Measurements from ENCODE around the gene SAMD1. TPM values are rescaled to one million over a fixed set of nuclear protein-coding genes. Genes with fewer than 3 reads are reported as not detected.
A peak's percentile ranks its signal among the peaks of the same experiment; 100 is the strongest.
"Not testable (repeated sequence)": the region's sequence is repeated elsewhere in the genome, so short reads cannot be mapped to it uniquely, and the experiment has no call there.

Gene SAMD1
- total RNA-seq, 1 donor from 2014 or later = 29.5 TPM

DNA sequence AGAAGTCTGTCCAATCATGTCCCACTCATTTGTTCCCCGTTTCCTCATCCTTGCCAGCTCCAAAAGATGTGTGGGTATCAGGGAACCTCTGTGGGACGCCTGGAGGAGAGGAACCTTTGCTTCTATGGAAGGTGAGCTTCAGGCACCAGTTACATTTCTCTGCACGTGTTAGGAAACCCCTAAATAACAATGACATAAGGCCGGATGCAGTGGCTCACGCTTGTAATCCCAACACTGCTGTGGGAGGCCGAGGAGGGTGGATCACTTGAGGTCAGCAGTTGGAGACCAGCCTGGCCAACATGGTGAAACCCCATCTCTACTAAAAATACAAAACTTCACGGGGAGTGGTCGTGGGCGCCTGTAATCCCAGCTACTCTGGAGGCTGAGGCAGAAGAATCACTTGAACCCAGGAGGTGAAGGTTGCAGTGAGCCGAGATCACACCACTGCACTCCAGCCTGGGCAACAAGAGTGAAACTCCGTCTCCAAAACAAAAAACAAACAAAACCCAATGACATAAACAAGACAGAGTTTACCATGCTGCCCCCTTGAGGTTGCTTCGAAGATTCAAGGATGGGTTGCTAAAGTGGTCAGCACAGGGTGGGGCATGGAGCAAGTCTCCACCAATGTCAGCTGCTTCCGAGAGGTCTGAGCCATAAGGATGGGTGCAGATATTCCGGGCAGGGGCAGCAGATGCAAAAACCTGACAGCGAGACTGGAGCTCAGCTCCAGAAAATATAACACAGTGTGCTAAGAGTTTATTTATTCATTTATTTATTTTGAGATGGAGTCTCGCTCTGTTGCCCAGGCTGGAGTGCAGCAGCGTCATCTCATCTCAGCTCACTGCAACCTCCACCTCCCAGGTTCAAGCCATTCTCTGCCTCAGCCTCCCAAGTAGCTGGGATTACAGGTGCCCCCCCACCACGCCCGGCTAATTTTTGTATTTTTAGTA lies 47.6 kb downstream of the SAMD1 start:
- not testable (repeated sequence) for H3K9me3 Mint-ChIP-seq (ENCODE audit: unreplicated experiment); H3K27me3 Mint-ChIP-seq (ENCODE audit: unreplicated experiment); H3K36me3 Mint-ChIP-seq (ENCODE audit: low read depth, unreplicated experiment); H3K4me3 Mint-ChIP-seq (ENCODE audit: unreplicated experiment); H3K4me1 Mint-ChIP-seq (ENCODE audit: unreplicated experiment)
- DNase-seq (ENCODE audit: low spot score) = peak; percentile 75
- TF ChIP-seq, protein P1, sequence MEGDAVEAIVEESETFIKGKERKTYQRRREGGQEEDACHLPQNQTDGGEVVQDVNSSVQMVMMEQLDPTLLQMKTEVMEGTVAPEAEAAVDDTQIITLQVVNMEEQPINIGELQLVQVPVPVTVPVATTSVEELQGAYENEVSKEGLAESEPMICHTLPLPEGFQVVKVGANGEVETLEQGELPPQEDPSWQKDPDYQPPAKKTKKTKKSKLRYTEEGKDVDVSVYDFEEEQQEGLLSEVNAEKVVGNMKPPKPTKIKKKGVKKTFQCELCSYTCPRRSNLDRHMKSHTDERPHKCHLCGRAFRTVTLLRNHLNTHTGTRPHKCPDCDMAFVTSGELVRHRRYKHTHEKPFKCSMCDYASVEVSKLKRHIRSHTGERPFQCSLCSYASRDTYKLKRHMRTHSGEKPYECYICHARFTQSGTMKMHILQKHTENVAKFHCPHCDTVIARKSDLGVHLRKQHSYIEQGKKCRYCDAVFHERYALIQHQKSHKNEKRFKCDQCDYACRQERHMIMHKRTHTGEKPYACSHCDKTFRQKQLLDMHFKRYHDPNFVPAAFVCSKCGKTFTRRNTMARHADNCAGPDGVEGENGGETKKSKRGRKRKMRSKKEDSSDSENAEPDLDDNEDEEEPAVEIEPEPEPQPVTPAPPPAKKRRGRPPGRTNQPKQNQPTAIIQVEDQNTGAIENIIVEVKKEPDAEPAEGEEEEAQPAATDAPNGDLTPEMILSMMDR (IDR thresholded peaks at IDR 0.05; ENCODE audit: unreplicated experiment) = peak; percentile 73
- H3K27ac Mint-ChIP-seq (ENCODE audit: unreplicated experiment) = peak overlapping the region; percentile 92

DNA sequence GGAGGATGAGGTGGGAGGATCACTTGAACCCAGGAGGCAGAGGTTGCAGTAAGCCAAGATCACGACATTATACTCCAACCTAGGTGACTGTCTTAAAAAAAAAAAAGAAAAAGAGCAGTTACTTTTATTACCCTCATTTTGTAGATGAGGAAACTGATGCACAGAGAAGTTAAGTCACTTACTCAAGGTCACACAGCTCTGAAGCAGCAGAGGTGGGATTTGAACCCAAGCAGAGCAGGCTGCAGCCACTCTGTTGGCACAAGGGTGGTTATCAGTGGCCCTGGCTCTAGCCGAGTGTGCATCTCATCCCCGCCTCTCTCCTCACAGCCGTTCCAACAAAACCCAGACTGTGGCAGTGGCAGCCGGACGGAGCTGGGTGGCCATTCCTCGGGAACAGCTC lies 51.4 kb downstream of the SAMD1 start:
- H3K36me3 Mint-ChIP-seq (ENCODE audit: low read depth, unreplicated experiment) = no peaks in the 10 kb centered on the region

More for the DNA sequence above, 51.4 kb downstream of the SAMD1 start:
- H3K27ac Mint-ChIP-seq (ENCODE audit: unreplicated experiment) = no peak overlapping the region
- no peaks in the 10 kb centered on the region for H3K4me1 Mint-ChIP-seq (ENCODE audit: unreplicated experiment)
- TF ChIP-seq, protein P1 (IDR thresholded peaks at IDR 0.05; ENCODE audit: unreplicated experiment) = no peak
- H3K4me3 Mint-ChIP-seq (ENCODE audit: unreplicated experiment) = no peak overlapping the region
- H3K9me3 Mint-ChIP-seq (ENCODE audit: unreplicated experiment) = no peaks in the 10 kb centered on the region
- H3K27me3 Mint-ChIP-seq (ENCODE audit: unreplicated experiment) = peaks cover 3% of the 10 kb centered on the region
- DNase-seq (ENCODE audit: low spot score) = no peak

Other genes with a start within 250 kb of the SAMD1 start
- 0.69 TPM for gene NANOS3, start 213.6 kb downstream of the SAMD1 start, total RNA-seq (ENCODE audit: unreplicated experiment)
- gene BRME1, start 184.6 kb downstream of the SAMD1 start, total RNA-seq (ENCODE audit: unreplicated experiment) = 3.4 TPM
- gene CC2D1A, start 184.6 kb downstream of the SAMD1 start, total RNA-seq (ENCODE audit: unreplicated experiment) = 17.1 TPM
- not detected for gene PODNL1, start 152.3 kb downstream of the SAMD1 start, total RNA-seq (ENCODE audit: unreplicated experiment)
- 53.0 TPM for gene DCAF15, start 138.2 kb downstream of the SAMD1 start, total RNA-seq (ENCODE audit: unreplicated experiment)
- gene RFX1, start 84.4 kb downstream of the SAMD1 start, total RNA-seq (ENCODE audit: unreplicated experiment) = 16.2 TPM
- gene RLN3, start 62.6 kb downstream of the SAMD1 start, total RNA-seq (ENCODE audit: unreplicated experiment) = not detected
- gene IL27RA, start 59.0 kb downstream of the SAMD1 start, total RNA-seq (ENCODE audit: unreplicated experiment) = 6.3 TPM
- gene PALM3, start 28.7 kb downstream of the SAMD1 start, total RNA-seq (ENCODE audit: unreplicated experiment) = 0.90 TPM
- gene MISP3, start 18.0 kb downstream of the SAMD1 start, total RNA-seq (ENCODE audit: unreplicated experiment) = not detected
- gene C19orf67, start 5.0 kb downstream of the SAMD1 start, total RNA-seq (ENCODE audit: unreplicated experiment) = not detected
- gene PRKACA, start 27.0 kb upstream of the SAMD1 start, total RNA-seq (ENCODE audit: unreplicated experiment) = 122 TPM
- gene ASF1B, start 45.8 kb upstream of the SAMD1 start, total RNA-seq (ENCODE audit: unreplicated experiment) = 7.1 TPM
- 32.9 TPM for gene ADGRL1, start 115.4 kb upstream of the SAMD1 start, total RNA-seq (ENCODE audit: unreplicated experiment)